Small intestine (tissue), 7 donors: ENCODE data around the gene ZNF628. TPM values are rescaled to one million over a fixed set of nuclear protein-coding genes. Genes with fewer than 3 reads are reported as not detected.

Experiments
- DNase-seq, 2 donors: peaks; one replicate each; pipeline versions ENCODE4 v3.0.0 to v3.0.0-alpha.2; 2013
- FAIRE-seq: peaks from 2 replicates; lab custom pipeline; 2012; peaks lifted over from hg19 to GRCh38; lab: Jason Lieb, UNC
- H3K27ac ChIP-seq, 3 donors: one replicate each; pipeline ENCODE4 v1.5.1; 2013; ENCODE audit warnings: low read length in 2 of 3, mild to moderate bottlenecking in 2 of 3, control low read depth in 1 of 3, inconsistent platforms in 1 of 3, low read depth in 1 of 3, moderate library complexity in 1 of 3
- H3K27me3 ChIP-seq, 3 donors: one replicate each; pipeline ENCODE4 v1.6.1; 2013; ENCODE audit warnings: low read length in 3 of 3, inconsistent platforms in 1 of 3; ENCODE audit not compliant: control insufficient read depth in 3 of 3, insufficient read depth in 3 of 3
- H3K36me3 ChIP-seq, 3 donors: one replicate each; pipeline ENCODE4 v1.6.1; 2013; ENCODE audit warnings: low read length in 3 of 3, inconsistent platforms in 1 of 3, low read depth in 1 of 3, mild to moderate bottlenecking in 1 of 3, moderate library complexity in 1 of 3; ENCODE audit not compliant: control insufficient read depth in 3 of 3, insufficient read depth in 2 of 3
- H3K4me1 ChIP-seq, 3 donors: one replicate each; pipeline ENCODE4 v1.6.1; 2013; ENCODE audit warnings: low read length in 2 of 3, inconsistent platforms in 1 of 3, low read depth in 1 of 3, mild to moderate bottlenecking in 1 of 3, moderate library complexity in 1 of 3; ENCODE audit not compliant: control insufficient read depth in 3 of 3, insufficient read depth in 2 of 3
- H3K4me3 ChIP-seq, 3 donors: one replicate each; pipeline ENCODE4 v1.5.1; 2013; ENCODE audit warnings: low read length in 3 of 3, control low read depth in 1 of 3, inconsistent platforms in 1 of 3, low read depth in 1 of 3, mild to moderate bottlenecking in 1 of 3, moderate library complexity in 1 of 3
- H3K9me3 ChIP-seq, 2 donors: one replicate each; pipeline ENCODE4 v1.6.1; 2013; ENCODE audit warnings: low read depth in 1 of 2, low read length in 1 of 2; ENCODE audit not compliant: control insufficient read depth in 2 of 2, insufficient read depth in 1 of 2
- WGBS, 3 donors: extraction: QIAGEN DNeasy Blood & Tissue Kit; methylation state at CpG; one replicate each; pipeline ENCODE4 v1.1.7; 2013; 5-methylcytosine and 5-hydroxymethylcytosine counted together
- polyA plus RNA-seq, 4 donors: library from polyadenylated mRNA; stranded (reverse) in 3 of 4; unstranded in 1 of 4; fragments of 200-250 nt in 3 of 4; fragments of 120-200 nt in 1 of 4; gene quantifications; one replicate each; pipeline versions ENCODE4 v1.2.1 to v1.2.3, GENCODE V29; 2013
- donor health status: healthy with polysubstance abuse.
- donor health status: control.
- donor health status: control.
- donor health status: Bipolar disorder and iron deficiency.
- donor health status: healthy.

Gene ZNF628
- polyA plus RNA-seq, 4 donors, result 1.1 to 7.0 (median 5.0) TPM

- Histone ChIP-seq H3K4me3 (no peak overlapping the region), H3K9me3 (no peaks in the 10 kb centered on the region), H3K36me3 (no peaks in the 10 kb centered on the region), H3K27ac (no peak overlapping the region), H3K4me1 (peaks cover 0 to 30% (median 2%) of the 10 kb centered on the region in 3 donors), H3K27me3 (peaks cover 0 to 12% (median 0%) of the 10 kb centered on the region in 3 donors)
- WGBS, 3 donors, result 70 to 74% (median 72%) methylated on average over 23 of the region's 23 CpGs
- FAIRE-seq (no peak), DNase-seq (no peak)
Observed at GRCh38 chr19:55464039-55464661, 12.3 kb upstream of the ZNF628 start.

DNA sequence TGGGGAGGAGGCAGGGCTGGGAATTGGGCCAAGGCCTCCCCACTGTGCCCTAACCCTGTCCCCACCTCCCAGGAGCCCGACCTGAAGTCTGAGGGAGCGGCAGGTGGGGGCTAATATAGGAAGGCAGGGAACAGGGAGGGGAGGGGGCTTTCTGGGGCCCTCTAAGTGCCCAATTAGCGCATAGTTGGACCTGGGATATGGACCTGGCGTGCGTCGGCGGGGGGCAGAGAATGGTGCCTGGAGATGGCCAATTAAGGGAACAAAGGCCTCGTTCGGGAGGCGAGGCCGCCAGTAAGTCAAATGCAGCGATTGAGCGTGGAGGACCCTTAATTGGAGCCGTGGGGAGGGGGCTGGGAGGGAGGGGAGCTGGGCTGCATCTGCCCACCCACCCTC lies 11.8 kb upstream of the ZNF628 start, which contains the start of gene C19orf85:
Gene C19orf85, minus strand, starts transcription at position 90 of the 393 bp plus-strand sequence. CDS start 197 bp downstream, outside the sequence.
- no peak within 1 kb of the TSS for H3K4me3 ChIP-seq
- H3K27me3 ChIP-seq, result peaks cover 0 to 12% (median 0%) of the 10 kb centered on the region in 3 donors
- no peak for FAIRE-seq
- no peak for DNase-seq
- no peaks in the 10 kb centered on the region for H3K36me3 ChIP-seq
- H3K4me1 ChIP-seq, result peaks cover 0 to 28% (median 2%) of the 10 kb centered on the region in 3 donors
- 60 to 70% (median 67%) methylated on average over 13 to 14 of the region's 14 CpGs for WGBS, 3 donors
- no peak within 1 kb of the TSS for H3K27ac ChIP-seq
- no peaks in the 10 kb centered on the region for H3K9me3 ChIP-seq

DNA sequence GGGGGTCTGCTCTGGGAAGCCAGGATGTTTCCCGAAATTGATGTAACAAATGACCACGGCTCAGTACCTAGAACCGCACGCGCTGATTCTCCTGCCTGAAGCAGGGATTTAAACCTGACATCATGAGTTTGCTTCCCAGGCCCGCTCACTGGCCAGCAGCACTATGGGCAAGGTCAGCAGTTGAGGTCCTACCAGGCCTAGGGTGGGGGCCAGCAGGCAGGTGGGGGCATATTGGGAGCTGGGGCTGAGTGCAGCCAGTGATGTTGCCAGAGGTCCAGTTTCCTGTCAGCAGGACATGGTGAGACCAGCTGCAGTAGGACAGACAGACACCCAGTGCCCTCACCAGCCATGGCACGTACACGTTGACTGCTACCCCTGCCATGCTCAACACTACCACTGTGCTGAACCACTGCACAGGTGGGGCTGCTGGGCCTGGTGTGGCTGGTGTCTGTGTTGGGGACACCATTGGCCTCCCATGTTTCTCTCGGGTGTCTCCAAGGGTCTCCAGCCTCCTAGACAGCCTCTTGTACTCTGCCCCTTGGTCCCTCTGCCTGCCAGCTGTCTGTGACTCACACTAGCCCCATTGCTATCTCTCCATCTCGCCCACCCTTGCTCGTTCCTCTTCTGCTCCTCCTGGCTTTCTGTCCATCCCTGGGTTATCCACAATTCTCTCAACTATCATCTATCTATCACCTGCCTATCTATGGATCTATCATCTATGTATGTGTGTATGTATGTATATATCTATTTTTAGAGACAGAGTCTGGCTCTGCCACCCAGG lies 10.8 kb upstream of the ZNF628 start:
- Histone ChIP-seq H3K27me3 (peaks cover 0 to 12% (median 0%) of the 10 kb centered on the region in 3 donors), H3K9me3 (no peaks in the 10 kb centered on the region), H3K36me3 (no peaks in the 10 kb centered on the region), H3K4me1 (peaks cover 0 to 19% (median 2%) of the 10 kb centered on the region in 3 donors), H3K27ac (no peak overlapping the region), H3K4me3 (no peak overlapping the region)
- FAIRE-seq (no peak), DNase-seq (no peak)
- WGBS, 3 donors, result 62 to 78% (median 62%) methylated on average over 11 of the region's 11 CpGs

DNA sequence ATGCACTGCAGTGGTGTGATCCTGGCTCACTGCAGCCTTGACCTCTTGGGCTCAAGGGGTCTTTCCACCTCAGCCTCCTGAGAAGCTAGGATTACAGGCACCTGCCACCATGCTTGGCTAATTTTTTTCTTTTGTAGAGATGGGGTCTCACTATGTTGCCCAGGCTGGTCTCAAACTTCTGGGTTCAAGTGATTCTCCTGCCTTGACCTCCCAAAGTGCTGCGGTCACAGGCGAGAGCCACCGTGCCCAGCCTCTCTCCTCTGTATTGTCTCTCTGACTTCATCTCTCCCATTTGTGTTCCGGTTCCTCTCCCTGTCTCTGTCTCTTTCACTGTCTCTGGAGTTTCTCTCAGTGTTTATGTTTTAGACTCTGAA lies 10.2 kb upstream of the ZNF628 start:
- no peaks in the 10 kb centered on the region for H3K9me3 ChIP-seq
- FAIRE-seq (no peak), DNase-seq (no peak)
- no peak overlapping the region for H3K4me3 ChIP-seq
- H3K36me3 ChIP-seq, result no peaks in the 10 kb centered on the region
- peaks cover 0 to 14% (median 0%) of the 10 kb centered on the region in 3 donors for H3K4me1 ChIP-seq
- peaks cover 0 to 12% (median 0%) of the 10 kb centered on the region in 3 donors for H3K27me3 ChIP-seq
- 79 to 88% (median 81%) methylated on average over 4 of the region's 4 CpGs for WGBS, 3 donors
- no peak overlapping the region for H3K27ac ChIP-seq

- 23 to 31% (median 25%) methylated on average over 29 of the region's 29 CpGs for WGBS, 3 donors
- no peaks in the 10 kb centered on the region for H3K36me3 ChIP-seq
- no peak overlapping the region for H3K27ac ChIP-seq
- FAIRE-seq (no peak), DNase-seq (peak; percentile 59 to 75)
- peaks cover 0 to 8% (median 0%) of the 10 kb centered on the region in 3 donors for H3K4me1 ChIP-seq
- H3K9me3 ChIP-seq, result no peaks in the 10 kb centered on the region
- no peak overlapping the region for H3K4me3 ChIP-seq
- peaks cover 0 to 12% (median 0%) of the 10 kb centered on the region in 3 donors for H3K27me3 ChIP-seq
Observed at GRCh38 chr19:55467236-55468053, 9.0 kb upstream of the ZNF628 start.

GRCh38 chr19:55468054-55468393 lies 8.4 kb upstream of the ZNF628 start:
- Histone ChIP-seq H3K4me1 (peaks cover 0 to 8% (median 0%) of the 10 kb centered on the region in 3 donors), H3K27ac (no peak overlapping the region), H3K27me3 (peaks cover 0 to 10% (median 0%) of the 10 kb centered on the region in 3 donors), H3K4me3 (no peak overlapping the region), H3K9me3 (no peaks in the 10 kb centered on the region), H3K36me3 (no peaks in the 10 kb centered on the region)
- FAIRE-seq, result no peak
- DNase-seq, result no peak
- WGBS, 3 donors, result 8 to 27% (median 11%) methylated on average over 4 of the region's 4 CpGs

DNA sequence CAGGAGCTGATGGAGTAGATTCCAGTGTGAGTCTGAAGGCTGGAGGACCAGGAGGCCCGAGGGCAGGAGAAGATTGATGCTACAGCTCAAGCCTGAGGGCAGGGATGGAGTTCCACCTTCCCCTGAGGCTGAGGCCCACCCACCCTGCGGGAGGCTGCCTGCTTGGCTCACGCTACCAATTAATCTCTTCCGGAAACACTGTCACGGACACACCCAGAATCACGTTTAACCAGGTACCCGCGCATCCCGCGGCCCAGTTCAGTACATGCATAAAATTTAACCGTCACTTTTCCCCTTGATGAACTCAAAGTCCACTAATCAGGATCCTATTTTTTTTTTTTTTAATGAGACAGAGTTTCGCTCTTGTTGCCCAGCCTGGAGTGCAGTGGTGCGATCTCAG lies 5.2 kb upstream of the ZNF628 start:
- Histone ChIP-seq H3K9me3 (no peaks in the 10 kb centered on the region), H3K27me3 (no peaks in the 10 kb centered on the region), H3K4me3 (no peak overlapping the region), H3K36me3 (no peaks in the 10 kb centered on the region), H3K27ac (no peak overlapping the region), H3K4me1 (peaks cover 0 to 12% (median 2%) of the 10 kb centered on the region in 3 donors)
- DNase-seq, result peak in 1 of 2 donors; percentile 25
- WGBS, 3 donors, result 27 to 61% (median 52%) methylated on average over 13 of the region's 13 CpGs
- no peak for FAIRE-seq

GRCh38 chr19:55472463-55472862 lies 4.0 kb upstream of the ZNF628 start:
- H3K27ac ChIP-seq, result no peak overlapping the region
- no peaks in the 10 kb centered on the region for H3K27me3 ChIP-seq
- peaks cover 0 to 13% (median 2%) of the 10 kb centered on the region in 3 donors for H3K4me1 ChIP-seq
- no peaks in the 10 kb centered on the region for H3K9me3 ChIP-seq
- 69 to 84% (median 76%) methylated on average over 8 of the region's 8 CpGs for WGBS, 3 donors
- DNase-seq, result peak in 1 of 2 donors; percentile 35
- no peak overlapping the region for H3K4me3 ChIP-seq
- no peak for FAIRE-seq
- no peaks in the 10 kb centered on the region for H3K36me3 ChIP-seq
